GM23248 (cell line): ENCODE data around the gene HBA1. TPM values are rescaled to one million over a fixed set of nuclear protein-coding genes. Genes with fewer than 3 reads are reported as not detected.
"Not testable (repeated sequence)": the region's sequence is repeated elsewhere in the genome, so short reads cannot be mapped to it uniquely, and the experiment has no call there.

ENCODE experiments used
- DNase-seq: peaks from one replicate; pipeline ENCODE4 v3.0.0-alpha.2; 2015
- H2AFZ ChIP-seq: fragments of 200-600 bp; sonication (generic); 2 replicates; pipeline ENCODE4 v1.6.1; 2016; ENCODE audit warnings: antibody characterized with exemption
- H3F3A ChIP-seq: fragments of 200-600 bp; sonication (generic); 2 replicates; pipeline ENCODE4 v1.6.1; 2016; ENCODE audit warnings: mild to moderate bottlenecking, antibody characterized with exemption, mixed run types; ENCODE audit not compliant: insufficient read depth
- H3K27ac ChIP-seq: fragments of 200-600 bp; sonication (generic); 2 replicates; pipeline ENCODE4 v1.5.1; 2016; ENCODE audit warnings: mild to moderate bottlenecking
- H3K27me3 ChIP-seq: fragments of 200-600 bp; sonication (generic); replicated peaks from 2 replicates; pipeline ENCODE4 v1.6.1; 2016; ENCODE audit warnings: mild to moderate bottlenecking; ENCODE audit not compliant: insufficient read depth
- H3K36me3 ChIP-seq: fragments of 200-600 bp; sonication (generic); 2 replicates; pipeline ENCODE4 v1.6.1; 2016; ENCODE audit warnings: low read depth, mild to moderate bottlenecking
- H3K4me1 ChIP-seq: fragments of 200-600 bp; sonication (generic); 2 replicates; pipeline ENCODE4 v1.6.1; 2016; ENCODE audit warnings: mild to moderate bottlenecking; ENCODE audit not compliant: insufficient read depth
- H3K4me2 ChIP-seq: fragments of 200-600 bp; sonication (generic); one replicate; pipeline ENCODE4 v1.6.1; 2016; ENCODE audit warnings: mild to moderate bottlenecking; ENCODE audit not compliant: unreplicated experiment
- H3K4me3 ChIP-seq: fragments of 200-600 bp; sonication (generic); 2 replicates; pipeline ENCODE4 v1.5.1; 2016; ENCODE audit warnings: mild to moderate bottlenecking
- H3K79me2 ChIP-seq: fragments of 200-600 bp; sonication (generic); 2 replicates; pipeline ENCODE4 v1.6.1; 2016; ENCODE audit warnings: mild to moderate bottlenecking; ENCODE audit not compliant: insufficient read depth
- H3K9ac ChIP-seq: fragments of 200-600 bp; sonication (generic); 2 replicates; pipeline ENCODE4 v1.6.1; 2016; ENCODE audit warnings: mild to moderate bottlenecking
- H3K9me2 ChIP-seq: fragments of 200-600 bp; sonication (generic); 2 replicates; pipeline ENCODE4 v1.6.1; 2016; ENCODE audit warnings: mixed run types, mild to moderate bottlenecking, moderate library complexity; ENCODE audit not compliant: insufficient read depth
- H3K9me3 ChIP-seq: fragments of 200-600 bp; sonication (generic); one replicate; pipeline ENCODE4 v1.6.1; 2017; ENCODE audit warnings: low read depth
- H4K20me1 ChIP-seq: fragments of 200-600 bp; sonication (generic); 2 replicates; pipeline ENCODE4 v1.6.0; 2016; ENCODE audit not compliant: insufficient read depth
- EZH2 ChIP-seq: fragments of 200-600 bp; sonication (generic); IDR thresholded peaks from 2 replicates; pipeline ENCODE4 v1.6.1; 2018; ENCODE audit warnings: antibody characterized with exemption, mild to moderate bottlenecking; ENCODE audit not compliant: insufficient read depth, poor library complexity, severe bottlenecking
- EZH2phosphoT487 ChIP-seq: fragments of 200-600 bp; sonication (generic); IDR thresholded peaks from 2 replicates; pipeline ENCODE4 v1.6.1; 2018; ENCODE audit warnings: antibody characterized with exemption, moderate library complexity, mild to moderate bottlenecking, low read depth; ENCODE audit not compliant: insufficient read depth
- WGBS, 2 experiments: methylation state at CpG; one replicate each; pipeline ENCODE4 v1.1.6; 2015 to 2017; ENCODE audit warnings: low lambda C conversion rate in 2 of 2, low coverage in 1 of 2; ENCODE audit errors: missing lambda C conversion rate in 2 of 2; 5-methylcytosine and 5-hydroxymethylcytosine counted together
- in situ Hi-C: fragments of 300-500 bp; cut with MboI; formaldehyde crosslinking; loops from 2 replicates; pipeline ENCODE4 v1.15.0; 2020
- polyA plus RNA-seq: library from polyadenylated mRNA; unstranded; fragments of >200 nt; fragmentation: Nextera tagmentation; extraction: Ambion mirVana; gene quantifications from 2 replicates; pipeline ENCODE4 v1.2.1, GENCODE V29; 2016
- total RNA-seq: library from RNA; depleted of rRNA; stranded (reverse); fragments of >200 nt; shearing (Covaris generic); gene quantifications from 2 replicates; pipeline ENCODE4 v1.2.3, GENCODE V29; 2014

HBA1 gene
- total and polyA plus RNA-seq, 2 experiments from 2014 or later, result not detected

DNA sequence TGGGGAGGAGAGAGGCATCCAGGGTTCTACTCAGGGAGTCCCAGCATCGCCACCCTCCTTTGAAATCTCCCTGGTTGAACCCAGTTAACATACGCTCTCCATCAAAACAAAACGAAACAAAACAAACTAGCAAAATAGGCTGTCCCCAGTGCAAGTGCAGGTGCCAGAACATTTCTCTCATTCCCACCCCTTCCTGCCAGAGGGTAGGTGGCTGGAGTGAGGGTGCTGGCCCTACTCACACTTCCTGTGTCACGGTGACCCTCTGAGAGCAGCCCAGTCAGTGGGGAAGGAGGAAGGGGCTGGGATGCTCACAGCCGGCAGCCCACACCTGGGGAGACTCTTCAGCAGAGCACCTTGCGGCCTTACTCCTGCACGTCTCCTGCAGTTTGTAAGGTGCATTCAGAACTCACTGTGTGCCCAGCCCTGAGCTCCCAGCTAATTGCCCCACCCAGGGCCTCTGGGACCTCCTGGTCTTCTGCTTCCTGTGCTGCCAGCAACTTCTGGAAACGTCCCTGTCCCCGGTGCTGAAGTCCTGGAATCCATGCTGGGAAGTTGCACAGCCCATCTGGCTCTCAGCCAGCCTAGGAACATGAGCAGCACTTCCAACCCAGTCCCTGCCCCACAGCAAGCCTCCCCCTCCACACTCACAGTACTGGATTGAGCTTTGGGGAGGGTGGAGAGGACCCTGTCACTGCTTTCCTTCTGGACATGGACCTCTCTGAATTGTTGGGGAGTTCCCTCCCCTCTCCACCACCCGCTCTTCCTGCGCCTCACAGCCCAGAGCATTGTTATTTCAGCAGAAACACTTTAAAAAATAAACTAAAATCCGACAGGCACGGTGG lies 2.3 kb upstream of the HBA1 start:
- H3K4me3 ChIP-seq, H3K36me3 ChIP-seq, H2AFZ ChIP-seq, H3F3A ChIP-seq, H4K20me1 ChIP-seq, H3K9me3 ChIP-seq, in situ Hi-C loops, H3K4me2 ChIP-seq, H3K9ac ChIP-seq, H3K79me2 ChIP-seq, H3K4me1 ChIP-seq, H3K9me2 ChIP-seq, H3K27ac ChIP-seq: not testable (repeated sequence)
- peak; percentile 42 for DNase-seq
- 11 to 18% methylated on average over 6 to 9 of the region's 13 CpGs for WGBS, 2 experiments
- peaks cover 40% of the 10 kb centered on the region for H3K27me3 ChIP-seq

DNA sequence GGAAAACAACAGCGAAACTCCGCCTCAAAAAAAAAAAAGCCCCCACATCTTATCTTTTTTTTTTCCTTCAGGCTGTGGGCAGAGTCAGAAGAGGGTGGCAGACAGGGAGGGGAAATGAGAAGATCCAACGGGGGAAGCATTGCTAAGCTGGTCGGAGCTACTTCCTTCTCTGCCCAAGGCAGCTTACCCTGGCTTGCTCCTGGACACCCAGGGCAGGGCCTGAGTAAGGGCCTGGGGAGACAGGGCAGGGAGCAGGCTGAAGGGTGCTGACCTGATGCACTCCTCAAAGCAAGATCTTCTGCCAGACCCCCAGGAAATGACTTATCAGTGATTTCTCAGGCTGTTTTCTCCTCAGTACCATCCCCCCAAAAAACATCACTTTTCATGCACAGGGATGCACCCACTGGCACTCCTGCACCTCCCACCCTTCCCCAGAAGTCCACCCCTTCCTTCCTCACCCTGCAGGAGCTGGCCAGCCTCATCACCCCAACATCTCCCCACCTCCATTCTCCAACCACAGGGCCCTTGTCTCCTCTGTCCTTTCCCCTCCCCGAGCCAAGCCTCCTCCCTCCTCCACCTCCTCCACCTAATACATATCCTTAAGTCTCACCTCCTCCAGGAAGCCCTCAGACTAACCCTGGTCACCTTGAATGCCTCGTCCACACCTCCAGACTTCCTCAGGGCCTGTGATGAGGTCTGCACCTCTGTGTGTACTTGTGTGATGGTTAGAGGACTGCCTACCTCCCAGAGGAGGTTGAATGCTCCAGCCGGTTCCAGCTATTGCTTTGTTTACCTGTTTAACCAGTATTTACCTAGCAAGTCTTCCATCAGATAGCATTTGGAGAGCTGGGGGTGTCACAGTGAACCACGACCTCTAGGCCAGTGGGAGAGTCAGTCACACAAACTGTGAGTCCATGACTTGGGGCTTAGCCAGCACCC lies 1.2 kb upstream of the HBA1 start:
- no peak for DNase-seq
- in situ Hi-C loops, result no loop called here

DNA sequence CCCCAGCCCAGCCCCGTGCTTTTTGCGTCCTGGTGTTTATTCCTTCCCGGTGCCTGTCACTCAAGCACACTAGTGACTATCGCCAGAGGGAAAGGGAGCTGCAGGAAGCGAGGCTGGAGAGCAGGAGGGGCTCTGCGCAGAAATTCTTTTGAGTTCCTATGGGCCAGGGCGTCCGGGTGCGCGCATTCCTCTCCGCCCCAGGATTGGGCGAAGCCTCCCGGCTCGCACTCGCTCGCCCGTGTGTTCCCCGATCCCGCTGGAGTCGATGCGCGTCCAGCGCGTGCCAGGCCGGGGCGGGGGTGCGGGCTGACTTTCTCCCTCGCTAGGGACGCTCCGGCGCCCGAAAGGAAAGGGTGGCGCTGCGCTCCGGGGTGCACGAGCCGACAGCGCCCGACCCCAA lies 474 bp upstream of the HBA1 start:
- H3K4me1 ChIP-seq, H3K9me3 ChIP-seq, in situ Hi-C loops, H3K4me2 ChIP-seq, H3K9ac ChIP-seq, H3K79me2 ChIP-seq, H3K9me2 ChIP-seq, H4K20me1 ChIP-seq, H2AFZ ChIP-seq, H3K27ac ChIP-seq, H3K36me3 ChIP-seq, DNase-seq, H3F3A ChIP-seq, H3K4me3 ChIP-seq: not testable (repeated sequence)
- WGBS, 2 experiments, result 0 to 8% methylated on average over 5 to 20 of the region's 39 CpGs
- peaks cover 51% of the 10 kb centered on the region for H3K27me3 ChIP-seq

More for the DNA sequence above, 1.2 kb upstream of the HBA1 start:
- H3K79me2 ChIP-seq, result no peaks in the 10 kb centered on the region
- H2AFZ ChIP-seq, result no peak overlapping the region
- no peaks in the 10 kb centered on the region for H3F3A ChIP-seq
- H3K4me1 ChIP-seq, result no peaks in the 10 kb centered on the region
- no peak overlapping the region for H3K4me3 ChIP-seq
- H3K4me2 ChIP-seq, result no peak overlapping the region
- 26 to 41% methylated on average over 5 to 8 of the region's 8 CpGs for WGBS, 2 experiments
- H3K36me3 ChIP-seq, result no peaks in the 10 kb centered on the region
- no peak overlapping the region for H3K27ac ChIP-seq
- no peak overlapping the region for H3K9ac ChIP-seq
- H3K9me3 ChIP-seq, result no peaks in the 10 kb centered on the region
- TF ChIP-seq EZH2, result no peak
- no peak for TF ChIP-seq EZH2phosphoT487
- H3K9me2 ChIP-seq, result no peaks in the 10 kb centered on the region
- H4K20me1 ChIP-seq, result no peaks in the 10 kb centered on the region
- peaks cover 51% of the 10 kb centered on the region for H3K27me3 ChIP-seq

DNA sequence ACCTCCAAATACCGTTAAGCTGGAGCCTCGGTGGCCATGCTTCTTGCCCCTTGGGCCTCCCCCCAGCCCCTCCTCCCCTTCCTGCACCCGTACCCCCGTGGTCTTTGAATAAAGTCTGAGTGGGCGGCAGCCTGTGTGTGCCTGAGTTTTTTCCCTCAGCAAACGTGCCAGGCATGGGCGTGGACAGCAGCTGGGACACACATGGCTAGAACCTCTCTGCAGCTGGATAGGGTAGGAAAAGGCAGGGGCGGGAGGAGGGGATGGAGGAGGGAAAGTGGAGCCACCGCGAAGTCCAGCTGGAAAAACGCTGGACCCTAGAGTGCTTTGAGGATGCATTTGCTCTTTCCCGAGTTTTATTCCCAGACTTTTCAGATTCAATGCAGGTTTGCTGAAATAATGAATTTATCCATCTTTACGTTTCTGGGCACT lies 928 bp downstream of the HBA1 start:
- DNase-seq, result peak; percentile 40
- peaks cover 44% of the 10 kb centered on the region for H3K27me3 ChIP-seq
- in situ Hi-C loops, result no loop called here

More for the DNA sequence above, 928 bp downstream of the HBA1 start:
- no peak overlapping the region for H3K4me2 ChIP-seq
- H2AFZ ChIP-seq, result no peak overlapping the region
- no peak for TF ChIP-seq EZH2
- TF ChIP-seq EZH2phosphoT487, result no peak
- no peak overlapping the region for H3K4me3 ChIP-seq
- no peaks in the 10 kb centered on the region for H3K4me1 ChIP-seq
- H3K9me2 ChIP-seq, result no peaks in the 10 kb centered on the region
- WGBS, 2 experiments, result 1% methylated on average over 11 to 13 of the region's 13 CpGs
- H3K36me3 ChIP-seq, result no peaks in the 10 kb centered on the region
- H3K9ac ChIP-seq, result no peak overlapping the region
- no peaks in the 10 kb centered on the region for H4K20me1 ChIP-seq
- no peaks in the 10 kb centered on the region for H3K9me3 ChIP-seq
- H3K79me2 ChIP-seq, result no peaks in the 10 kb centered on the region
- H3K27ac ChIP-seq, result no peak overlapping the region
- H3F3A ChIP-seq, result no peaks in the 10 kb centered on the region
